ENCODE measurements around the gene SPNS1. TPM values are rescaled to one million over a fixed set of nuclear protein-coding genes. Genes with fewer than 3 reads are reported as not detected.

The SPNS1 gene
- total RNA-seq, 1 donor from 2014 or later, result 29.2 TPM

GRCh38 chr16:29030086-29030840, 55.7 kb downstream of the SPNS1 start:
- Mint-ChIP-seq H3K27ac (no peak overlapping the region), H3K4me3 (no peak overlapping the region), H3K27me3 (peaks cover 6% of the 10 kb centered on the region), H3K36me3 (ENCODE audit: low read depth) (no peaks in the 10 kb centered on the region), H3K4me1 (peaks cover 4% of the 10 kb centered on the region), H3K9me3 (no peaks in the 10 kb centered on the region)
- intact Hi-C loops (cut with micrococcal nuclease), result no loop called here
- ChIA-PET CTCF (no interaction called here), POLR2A (no interaction called here)
- ATAC-seq (ENCODE audit: low read depth) (no peak), DNase-seq (no peak)
- TF ChIP-seq CTCF (IDR thresholded peaks at IDR 0.05), result no peak

Other genes starting within 250 kb of the SPNS1 start
- gene NPIPB9, start 223.0 kb upstream of the SPNS1 start, total RNA-seq, result 4.6 and 5.7 TPM in 2 replicates
- gene ATXN2L, start 151.8 kb upstream of the SPNS1 start, total RNA-seq, result 285 and 335 TPM in 2 replicates
- 189 and 206 TPM in 2 replicates for gene TUFM, start 128.4 kb upstream of the SPNS1 start, total RNA-seq
- 65.5 and 77.1 TPM in 2 replicates for gene SH2B1, start 110.9 kb upstream of the SPNS1 start, total RNA-seq
- gene ATP2A1, start 96.3 kb upstream of the SPNS1 start, total RNA-seq, result 0.71 and 1.0 TPM in 2 replicates
- 93.5 and 110 TPM in 2 replicates for gene RABEP2, start 49.5 kb upstream of the SPNS1 start, total RNA-seq
- gene CD19, start 42.8 kb upstream of the SPNS1 start, total RNA-seq, result 295 and 316 TPM in 2 replicates
- gene NFATC2IP, start 23.8 kb upstream of the SPNS1 start, total RNA-seq, result 62.9 and 85.7 TPM in 2 replicates
- gene LAT, start 10.3 kb downstream of the SPNS1 start, total RNA-seq, result 3.8 and 6.2 TPM in 2 replicates